ENCODE measurements around the gene ADAMTSL3. TPM values are rescaled to one million over a fixed set of nuclear protein-coding genes. Genes with fewer than 3 reads are reported as not detected.

Gene ADAMTSL3
- total and polyA plus RNA-seq, 2 experiments from 2014 or later, result 0.61 to 0.87 TPM

DNA sequence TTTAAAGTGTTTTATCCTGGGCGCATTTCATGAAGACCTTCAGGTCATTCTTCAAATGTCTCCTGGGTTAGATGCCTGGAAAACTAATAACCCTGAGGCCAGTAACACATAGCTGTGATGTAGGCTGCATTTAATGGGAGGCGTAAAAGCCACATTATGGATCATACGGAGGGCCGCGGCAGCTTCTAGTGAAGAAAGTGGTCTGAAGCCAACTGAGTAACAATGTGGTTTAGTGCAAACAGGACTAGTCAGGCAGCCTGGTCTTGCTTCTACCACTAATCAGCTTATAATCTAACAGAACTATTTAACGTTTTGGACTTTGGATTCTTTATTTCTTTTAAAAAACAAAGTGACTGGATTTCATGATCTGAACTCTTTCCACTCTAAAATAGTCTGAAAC, 54.4 kb downstream of the ADAMTSL3 start:
- Histone ChIP-seq H3K4me3 (no peak overlapping the region), H3K4me1 (ENCODE audit: insufficient read depth) (no peaks in the 10 kb centered on the region), H3K9me2 (ENCODE audit: insufficient read depth) (no peaks in the 10 kb centered on the region; the same call in 1 of the 2 replicates), H4K20me1 (replicated peaks; ENCODE audit: insufficient read depth) (no peaks in the 10 kb centered on the region), H3K79me2 (replicated peaks; ENCODE audit: insufficient read depth) (no peaks in the 10 kb centered on the region), H3K36me3 (ENCODE audit: insufficient read depth) (no peaks in the 10 kb centered on the region), H3K27me3 (ENCODE audit: insufficient read depth) (no peaks in the 10 kb centered on the region), H3K4me2 (no peak overlapping the region), H2AFZ (no peak overlapping the region), H3F3A (replicated peaks; ENCODE audit: low read depth) (no peaks in the 10 kb centered on the region), H3K27ac (ENCODE audit: low read depth) (no peak overlapping the region)
- H3K9me3 Mint-ChIP-seq, result peaks cover 3% of the 10 kb centered on the region; the same call in 2 of the 3 replicates
- H3K27ac Mint-ChIP-seq, result no peak overlapping the region
- H3K27me3 Mint-ChIP-seq (ENCODE audit: insufficient read depth, low read depth, poor library complexity), result no peaks in the 10 kb centered on the region
- H3K36me3 Mint-ChIP-seq (ENCODE audit: low read depth), result no peaks in the 10 kb centered on the region
- DNase-seq (ENCODE audit: low spot score) (no peak), ATAC-seq (no peak)
- TF ChIP-seq EZH2phosphoT487 (IDR thresholded peaks at IDR 0.05; ENCODE audit: unreplicated experiment), result no peak
- TF ChIP-seq ZNF462 (CRISPR knock-in tag; IDR thresholded peaks at IDR 0.05), result no peak
- H3K4me3 Mint-ChIP-seq, result no peak overlapping the region
- no peaks in the 10 kb centered on the region for H3K4me1 Mint-ChIP-seq

DNA sequence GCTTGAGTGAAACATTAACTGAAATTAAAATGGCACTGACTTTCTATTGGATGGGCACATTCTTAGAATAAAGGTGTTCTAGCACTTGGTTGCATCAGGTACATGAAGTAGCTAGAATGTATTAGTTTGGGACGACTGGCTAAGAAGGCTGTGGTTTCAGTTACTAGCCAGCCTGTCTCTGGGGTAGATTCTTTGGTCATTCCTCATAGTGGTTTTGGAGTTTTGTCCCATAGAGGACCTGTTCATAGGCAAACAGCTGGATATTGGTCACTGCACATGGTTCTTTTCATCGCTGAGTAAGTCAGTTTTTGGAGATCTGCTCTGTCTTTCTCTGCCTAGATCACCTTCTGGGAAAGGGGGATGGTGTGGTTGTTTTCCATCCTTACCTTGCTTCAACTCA, 55.3 kb downstream of the ADAMTSL3 start:
- Mint-ChIP-seq H3K36me3 (ENCODE audit: low read depth) (no peaks in the 10 kb centered on the region), H3K27ac (no peak overlapping the region), H3K4me1 (no peaks in the 10 kb centered on the region), H3K4me3 (no peak overlapping the region), H3K9me3 (no peaks in the 10 kb centered on the region), H3K27me3 (ENCODE audit: insufficient read depth, low read depth, poor library complexity) (no peaks in the 10 kb centered on the region)
- H3K4me2 ChIP-seq, result no peak overlapping the region
- no peak overlapping the region for H3K27ac ChIP-seq (ENCODE audit: low read depth)
- H3K79me2 ChIP-seq (replicated peaks; ENCODE audit: insufficient read depth), result no peaks in the 10 kb centered on the region
- no peak for DNase-seq (ENCODE audit: low spot score)
- H3K4me1 ChIP-seq (ENCODE audit: insufficient read depth), result no peaks in the 10 kb centered on the region
- no peak overlapping the region for H2AFZ ChIP-seq
- no peaks in the 10 kb centered on the region for H3K36me3 ChIP-seq (ENCODE audit: insufficient read depth)
- H3K9me2 ChIP-seq (ENCODE audit: insufficient read depth), result no peaks in the 10 kb centered on the region
- no peak for ATAC-seq
- H4K20me1 ChIP-seq (replicated peaks; ENCODE audit: insufficient read depth), result no peaks in the 10 kb centered on the region
- H3K27me3 ChIP-seq (ENCODE audit: insufficient read depth), result no peaks in the 10 kb centered on the region
- H3F3A ChIP-seq (replicated peaks; ENCODE audit: low read depth), result no peaks in the 10 kb centered on the region
- H3K4me3 ChIP-seq, result no peak overlapping the region
- no peak for TF ChIP-seq ZNF331 (CRISPR knock-in tag; IDR thresholded peaks at IDR 0.05; ENCODE audit: low read depth)
- TF ChIP-seq, protein P1, sequence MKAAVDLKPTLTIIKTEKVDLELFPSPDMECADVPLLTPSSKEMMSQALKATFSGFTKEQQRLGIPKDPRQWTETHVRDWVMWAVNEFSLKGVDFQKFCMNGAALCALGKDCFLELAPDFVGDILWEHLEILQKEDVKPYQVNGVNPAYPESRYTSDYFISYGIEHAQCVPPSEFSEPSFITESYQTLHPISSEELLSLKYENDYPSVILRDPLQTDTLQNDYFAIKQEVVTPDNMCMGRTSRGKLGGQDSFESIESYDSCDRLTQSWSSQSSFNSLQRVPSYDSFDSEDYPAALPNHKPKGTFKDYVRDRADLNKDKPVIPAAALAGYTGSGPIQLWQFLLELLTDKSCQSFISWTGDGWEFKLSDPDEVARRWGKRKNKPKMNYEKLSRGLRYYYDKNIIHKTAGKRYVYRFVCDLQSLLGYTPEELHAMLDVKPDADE (IDR thresholded peaks at IDR 0.05), result no peak
- TF ChIP-seq, protein P2, sequence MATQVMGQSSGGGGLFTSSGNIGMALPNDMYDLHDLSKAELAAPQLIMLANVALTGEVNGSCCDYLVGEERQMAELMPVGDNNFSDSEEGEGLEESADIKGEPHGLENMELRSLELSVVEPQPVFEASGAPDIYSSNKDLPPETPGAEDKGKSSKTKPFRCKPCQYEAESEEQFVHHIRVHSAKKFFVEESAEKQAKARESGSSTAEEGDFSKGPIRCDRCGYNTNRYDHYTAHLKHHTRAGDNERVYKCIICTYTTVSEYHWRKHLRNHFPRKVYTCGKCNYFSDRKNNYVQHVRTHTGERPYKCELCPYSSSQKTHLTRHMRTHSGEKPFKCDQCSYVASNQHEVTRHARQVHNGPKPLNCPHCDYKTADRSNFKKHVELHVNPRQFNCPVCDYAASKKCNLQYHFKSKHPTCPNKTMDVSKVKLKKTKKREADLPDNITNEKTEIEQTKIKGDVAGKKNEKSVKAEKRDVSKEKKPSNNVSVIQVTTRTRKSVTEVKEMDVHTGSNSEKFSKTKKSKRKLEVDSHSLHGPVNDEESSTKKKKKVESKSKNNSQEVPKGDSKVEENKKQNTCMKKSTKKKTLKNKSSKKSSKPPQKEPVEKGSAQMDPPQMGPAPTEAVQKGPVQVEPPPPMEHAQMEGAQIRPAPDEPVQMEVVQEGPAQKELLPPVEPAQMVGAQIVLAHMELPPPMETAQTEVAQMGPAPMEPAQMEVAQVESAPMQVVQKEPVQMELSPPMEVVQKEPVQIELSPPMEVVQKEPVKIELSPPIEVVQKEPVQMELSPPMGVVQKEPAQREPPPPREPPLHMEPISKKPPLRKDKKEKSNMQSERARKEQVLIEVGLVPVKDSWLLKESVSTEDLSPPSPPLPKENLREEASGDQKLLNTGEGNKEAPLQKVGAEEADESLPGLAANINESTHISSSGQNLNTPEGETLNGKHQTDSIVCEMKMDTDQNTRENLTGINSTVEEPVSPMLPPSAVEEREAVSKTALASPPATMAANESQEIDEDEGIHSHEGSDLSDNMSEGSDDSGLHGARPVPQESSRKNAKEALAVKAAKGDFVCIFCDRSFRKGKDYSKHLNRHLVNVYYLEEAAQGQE (IDR thresholded peaks at IDR 0.05; ENCODE audit: unreplicated experiment), result no peak
